GM18526 (cell line): Measurements from ENCODE around the gene RNF208.

ENCODE experiments used
- POLR2A ChIP-seq: IDR thresholded peaks from 3 replicates; pipeline ENCODE4 v1.6.1; 2011; ENCODE audit not compliant: insufficient read length; ENCODE audit errors: extremely low read depth

RNF208 gene

GRCh38 chr9:137222190-137223077, at the start of gene RNF208:
Gene RNF208 (minus strand): TSS chr9:137222240. CDS start chr9:137221212, 1,028 bp downstream.
- no peak for TF ChIP-seq POLR2A

GRCh38 chr9:137271696-137272076, 49.6 kb upstream of the RNF208 start:
- no peak for TF ChIP-seq POLR2A

GRCh38 chr9:137270929-137271695, 49.1 kb upstream of the RNF208 start:
- TF ChIP-seq POLR2A, result no peak

GRCh38 chr9:137269231-137269772, 47.3 kb upstream of the RNF208 start:
- no peak for TF ChIP-seq POLR2A

- no peak for TF ChIP-seq POLR2A
Measured at GRCh38 chr9:137268538-137269201, 46.6 kb upstream of the RNF208 start.

- no peak for TF ChIP-seq POLR2A
Measured at GRCh38 chr9:137267933-137268355, 45.9 kb upstream of the RNF208 start.

GRCh38 chr9:137266585-137267453, 44.8 kb upstream of the RNF208 start:
- no peak for TF ChIP-seq POLR2A

- no peak for TF ChIP-seq POLR2A
Measured at GRCh38 chr9:137266162-137266527, 44.1 kb upstream of the RNF208 start.

GRCh38 chr9:137265496-137266161, 43.6 kb upstream of the RNF208 start:
- TF ChIP-seq POLR2A, result no peak

- no peak for TF ChIP-seq POLR2A
Measured at GRCh38 chr9:137264067-137264466, 42.0 kb upstream of the RNF208 start.

GRCh38 chr9:137263506-137263905, 41.5 kb upstream of the RNF208 start:
- no peak for TF ChIP-seq POLR2A

GRCh38 chr9:137262909-137263285, 40.9 kb upstream of the RNF208 start:
- no peak for TF ChIP-seq POLR2A

GRCh38 chr9:137256856-137257255, 34.8 kb upstream of the RNF208 start:
- TF ChIP-seq POLR2A, result no peak

- TF ChIP-seq POLR2A, result no peak
Measured at GRCh38 chr9:137256362-137256761, 34.3 kb upstream of the RNF208 start.
